ENCODE data around the gene TBC1D22A. TPM values are rescaled to one million over a fixed set of nuclear protein-coding genes. Genes with fewer than 3 reads are reported as not detected.
A peak's percentile ranks its signal among the peaks of the same experiment; 100 is the strongest.

Gene TBC1D22A
- total RNA-seq, 4 donors from 2014 or later = 31.2 to 111 (median 41.8) TPM

- in situ Hi-C loops (cut with MboI; ENCODE audit: low pct_ligation_motif_present in 1 of 4, low pct_unique_long_range_greater_than_20kb in 1 of 4, low sequenced_read_pairs in 3 of 4) = no loop called here
- intact Hi-C loops (cut with DNase I; ENCODE audit: low total_unique reads) = no loop called here
- H3K36me3 ChIP-seq = no peaks in the 10 kb centered on the region
- H3K9me3 ChIP-seq = no peaks in the 10 kb centered on the region
- H3K27ac ChIP-seq = no peak overlapping the region
- H3K4me3 ChIP-seq = no peak overlapping the region
- H3K27me3 ChIP-seq = no peaks in the 10 kb centered on the region
- 94% methylated on average over 11 of the region's 14 CpGs; no CpG with 5 or more reads in 1 of the 2 donors for WGBS, 2 donors (ENCODE audit: low coverage in 1 of 2)
- no peaks in the 10 kb centered on the region for H3K4me1 ChIP-seq
- DNase-seq = peak; percentile 4
- TF ChIP-seq POLR2AphosphoS5 (IDR thresholded peaks at IDR 0.05) (no peak), CTCF (IDR thresholded peaks at IDR 0.05) (no peak), POLR2A (IDR thresholded peaks at IDR 0.05) (no peak), EP300 (IDR thresholded peaks at IDR 0.05; ENCODE audit: low read depth) (no peak)
These were observed 300.6 kb downstream of the TBC1D22A start for GRCh38 chr22:47063071-47063509.

- 96% methylated on average over 8 of the region's 10 CpGs; no CpG with 5 or more reads in 1 of the 2 donors for WGBS, 2 donors (ENCODE audit: low coverage in 1 of 2)
- H3K36me3 ChIP-seq = no peaks in the 10 kb centered on the region
- in situ Hi-C loops (cut with MboI; ENCODE audit: low pct_ligation_motif_present in 1 of 4, low pct_unique_long_range_greater_than_20kb in 1 of 4, low sequenced_read_pairs in 3 of 4) = no loop called here
These were observed 301.2 kb downstream of the TBC1D22A start for GRCh38 chr22:47063606-47064005.

GRCh38 chr22:47064016-47064415, 301.6 kb downstream of the TBC1D22A start:
- Histone ChIP-seq H3K9me3 (no peaks in the 10 kb centered on the region), H3K27me3 (no peaks in the 10 kb centered on the region), H3K4me3 (no peak overlapping the region), H3K4me1 (no peaks in the 10 kb centered on the region), H3K27ac (no peak overlapping the region), H3K36me3 (no peaks in the 10 kb centered on the region)
- in situ Hi-C loops (cut with MboI; ENCODE audit: low pct_ligation_motif_present in 1 of 4, low pct_unique_long_range_greater_than_20kb in 1 of 4, low sequenced_read_pairs in 3 of 4) = no loop called here
- intact Hi-C loops (cut with DNase I; ENCODE audit: low total_unique reads) = no loop called here
- peak; percentile 2 for DNase-seq
- 90% methylated on average over 2 to 10 of the region's 19 CpGs for WGBS, 2 donors (ENCODE audit: low coverage in 1 of 2)
- TF ChIP-seq EP300 (IDR thresholded peaks at IDR 0.05; ENCODE audit: low read depth) (no peak), CTCF (IDR thresholded peaks at IDR 0.05) (no peak), POLR2AphosphoS5 (IDR thresholded peaks at IDR 0.05) (no peak), POLR2A (IDR thresholded peaks at IDR 0.05) (no peak)

More at GRCh38 chr22:47063606-47064005, 301.2 kb downstream of the TBC1D22A start:
- Histone ChIP-seq H3K4me3 (no peak overlapping the region), H3K9me3 (no peaks in the 10 kb centered on the region), H3K4me1 (no peaks in the 10 kb centered on the region), H3K27ac (no peak overlapping the region), H3K27me3 (no peaks in the 10 kb centered on the region)
- intact Hi-C loops (cut with DNase I; ENCODE audit: low total_unique reads) = no loop called here
- TF ChIP-seq POLR2A (IDR thresholded peaks at IDR 0.05) (no peak), CTCF (IDR thresholded peaks at IDR 0.05) (no peak), POLR2AphosphoS5 (IDR thresholded peaks at IDR 0.05) (no peak), EP300 (IDR thresholded peaks at IDR 0.05; ENCODE audit: low read depth) (no peak)
- DNase-seq = peak; percentile 4

GRCh38 chr22:47064416-47064815, 302.0 kb downstream of the TBC1D22A start:
- no peak for DNase-seq
- intact Hi-C loops (cut with DNase I; ENCODE audit: low total_unique reads) = no loop called here
- H3K9me3 ChIP-seq = no peaks in the 10 kb centered on the region
- H3K27ac ChIP-seq = no peak overlapping the region
- no peaks in the 10 kb centered on the region for H3K27me3 ChIP-seq
- TF ChIP-seq POLR2AphosphoS5 (IDR thresholded peaks at IDR 0.05) (no peak), CTCF (IDR thresholded peaks at IDR 0.05) (no peak), EP300 (IDR thresholded peaks at IDR 0.05; ENCODE audit: low read depth) (no peak), POLR2A (IDR thresholded peaks at IDR 0.05) (no peak)
- 73 to 83% methylated on average over 4 to 10 of the region's 10 CpGs for WGBS, 2 donors (ENCODE audit: low coverage in 1 of 2)
- in situ Hi-C loops (cut with MboI; ENCODE audit: low pct_ligation_motif_present in 1 of 4, low pct_unique_long_range_greater_than_20kb in 1 of 4, low sequenced_read_pairs in 3 of 4) = no loop called here
- no peaks in the 10 kb centered on the region for H3K36me3 ChIP-seq
- H3K4me1 ChIP-seq = no peaks in the 10 kb centered on the region
- no peak overlapping the region for H3K4me3 ChIP-seq

All from transverse colon (tissue), 4 donors.